Measurements from ENCODE around the gene JMJD8. TPM values are rescaled to one million over a fixed set of nuclear protein-coding genes. Genes with fewer than 3 reads are reported as not detected.

Gene JMJD8
- total RNA-seq, 4 donors from 2014 or later = 65.8 to 79.6 (median 71.8) TPM

- TF ChIP-seq CTCF (IDR thresholded peaks at IDR 0.05) = no peak
- ATAC-seq (ENCODE audit: low FRiP score) (no peak), DNase-seq (ENCODE audit: low spot score) (no peak)
These were observed 40.9 kb upstream of the JMJD8 start for GRCh38 chr16:725041-725376.

GRCh38 chr16:724188-725040, 40.3 kb upstream of the JMJD8 start:
- ATAC-seq (ENCODE audit: low FRiP score) = no peak
- no peak for TF ChIP-seq CTCF (IDR thresholded peaks at IDR 0.05)
- DNase-seq (ENCODE audit: low spot score) = no peak

- DNase-seq (ENCODE audit: low spot score) (no peak), ATAC-seq (ENCODE audit: low FRiP score) (no peak)
- TF ChIP-seq CTCF (IDR thresholded peaks at IDR 0.05) = no peak
These were observed 39.6 kb upstream of the JMJD8 start for GRCh38 chr16:723695-724094.

GRCh38 chr16:722835-723633, 38.9 kb upstream of the JMJD8 start:
- DNase-seq (ENCODE audit: low spot score) (no peak), ATAC-seq (ENCODE audit: low FRiP score) (no peak)
- TF ChIP-seq CTCF (IDR thresholded peaks at IDR 0.05) = no peak

GRCh38 chr16:721765-722540, 37.8 kb upstream of the JMJD8 start:
- no peak for TF ChIP-seq CTCF (IDR thresholded peaks at IDR 0.05)

GRCh38 chr16:720990-721764, 37.0 kb upstream of the JMJD8 start, which contains the start of gene ANTKMT:
ANTKMT (plus strand) TSS chr16:721146; CDS start chr16:721275, 129 bp downstream.
- DNase-seq (ENCODE audit: low spot score) (peak; percentile 40), ATAC-seq (ENCODE audit: low FRiP score) (peak; percentile 80)
- no peak for TF ChIP-seq CTCF (IDR thresholded peaks at IDR 0.05)

More at GRCh38 chr16:721765-722540, 37.8 kb upstream of the JMJD8 start:
- DNase-seq (ENCODE audit: low spot score) (no peak), ATAC-seq (ENCODE audit: low FRiP score) (no peak)

Measured in omental fat pad (tissue), 4 donors.